Right lobe of liver (tissue), 6 donors: Measurements from ENCODE around the gene ASMT. TPM values are rescaled to one million over a fixed set of nuclear protein-coding genes. Genes with fewer than 3 reads are reported as not detected.

Source experiments
- ATAC-seq, 4 donors: fragments of 200-7000 bp; cut with Tn5 transposase; one replicate each; pipeline ENCODE4 v1.9.1; 2020; ENCODE audit warnings: mild to moderate bottlenecking in 4 of 4, moderate library complexity in 4 of 4
- DNase-seq, 3 donors: peaks; one replicate each; pipeline ENCODE4 v3.0.0-alpha.2; 2020
- H3K27ac ChIP-seq, 3 donors: fragments of 200-600 bp; one replicate each; pipeline ENCODE4 v1.8.0; 2022
- H3K27me3 ChIP-seq, 2 donors: fragments of 200-600 bp; one replicate each; pipeline ENCODE4 v1.8.0; 2022
- H3K36me3 ChIP-seq, 4 donors: fragments of 200-600 bp; sonication (generic) in 1 of 4; one replicate each; pipeline versions ENCODE4 v1.5.1 to v1.8.0; 2017 to 2022; ENCODE audit warnings: control low read depth in 1 of 4
- H3K4me1 ChIP-seq, 4 donors: fragments of 200-600 bp; sonication (generic) in 1 of 4; one replicate each; pipeline versions ENCODE4 v1.5.1 to v1.8.0; 2017 to 2022; ENCODE audit warnings: control low read depth in 1 of 4
- H3K4me3 ChIP-seq, 3 donors: fragments of 200-600 bp; one replicate each; pipeline ENCODE4 v1.8.0; 2022
- H3K9me3 ChIP-seq, 4 donors: fragments of 200-600 bp; sonication (generic) in 1 of 4; one replicate each; pipeline versions ENCODE4 v1.5.1 to v1.8.0; 2017 to 2022; ENCODE audit warnings: control low read depth in 1 of 4
- POLR2A ChIP-seq: fragments of 450-650 bp; IDR thresholded peaks from one replicate; pipeline ENCODE4 v1.6.1; 2017; ENCODE audit warnings: antibody characterized with exemption, mild to moderate bottlenecking
- whole genome bisulfite sequencing: methylation state at CpG from one replicate; pipeline ENCODE4 v1.1.6; 2018; ENCODE audit warnings: low coverage, low lambda C conversion rate; ENCODE audit not compliant: insufficient coverage; ENCODE audit errors: missing lambda C conversion rate; 5-methylcytosine and 5-hydroxymethylcytosine counted together
- intact Hi-C, 2 donors: fragments of 100-400 bp; cut with DNase I; formaldehyde crosslinking; loops; one replicate each; pipeline versions ENCODE4 v1.11.2 to v1.14.1; 2022
- total RNA-seq, 6 experiments: library from RNA; depleted of rRNA in 2 of 6; stranded (reverse); fragments of >200 nt in 2 of 6; fragmentation: NEBNext Ultra II Directional in 3 of 6; extraction: Animal tissue kit (Norgen Biotek cat#: 25700) in 3 of 6; gene quantifications; one replicate each; pipeline versions ENCODE4 v1.1.0 to v1.2.4, GENCODE V29; 2016 to 2023
- TF ChIP-seq, protein P1 (sequence below), 4 donors: fragments of 200-600 bp in 3 of 4; fragments of 450-650 bp in 1 of 4; IDR thresholded peaks; one replicate each; pipeline versions ENCODE4 v1.5.1 to v1.8.0; 2016 to 2022; ENCODE audit warnings: antibody characterized with exemption in 4 of 4, mild to moderate bottlenecking in 2 of 4
- donor health status: DM: no; HTN: yes; CAD: no.
- donor health status: DM: no; HTN: no; CAD: no.
- donor health status: DM: no; HTN: no; CAD: no.
- donor health status: DM: no; HTN: yes; CAD: no.
- donor health status: DM: no; HTN: yes; CAD: no.

The ASMT gene
- total RNA-seq, 6 experiments from 2014 or later, result 0.13 TPM; not detected in 5

DNA sequence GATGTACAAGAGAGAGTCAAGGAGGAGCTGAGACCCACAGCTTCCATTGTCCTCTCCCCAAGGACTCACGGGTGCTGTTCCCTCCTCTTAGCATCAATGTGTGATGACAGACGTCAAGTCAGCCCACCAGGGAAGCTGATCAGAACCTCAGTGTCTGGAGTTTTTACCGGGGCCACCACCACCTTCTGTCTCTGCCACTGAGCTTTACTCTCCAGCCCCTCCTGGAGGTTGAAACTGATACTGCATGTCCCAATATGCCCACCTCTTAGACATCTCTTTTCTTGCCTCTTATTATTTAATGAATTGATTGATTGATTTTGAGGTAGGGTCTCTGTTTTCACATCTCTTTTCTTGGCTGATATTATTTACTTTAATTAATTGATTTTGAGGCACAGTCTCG lies 33.7 kb upstream of the ASMT start:
- Histone ChIP-seq H3K27ac (no peak overlapping the region), H3K9me3 (no peaks in the 10 kb centered on the region), H3K36me3 (no peaks in the 10 kb centered on the region), H3K4me3 (no peak overlapping the region), H3K27me3 (no peaks in the 10 kb centered on the region), H3K4me1 (no peaks in the 10 kb centered on the region)
- ATAC-seq, result peak; percentile 84 to 95 (median 95)
- 40% methylated on average over 2 of the region's 4 CpGs for WGBS
- no peak for TF ChIP-seq POLR2A
- TF ChIP-seq, protein P1, sequence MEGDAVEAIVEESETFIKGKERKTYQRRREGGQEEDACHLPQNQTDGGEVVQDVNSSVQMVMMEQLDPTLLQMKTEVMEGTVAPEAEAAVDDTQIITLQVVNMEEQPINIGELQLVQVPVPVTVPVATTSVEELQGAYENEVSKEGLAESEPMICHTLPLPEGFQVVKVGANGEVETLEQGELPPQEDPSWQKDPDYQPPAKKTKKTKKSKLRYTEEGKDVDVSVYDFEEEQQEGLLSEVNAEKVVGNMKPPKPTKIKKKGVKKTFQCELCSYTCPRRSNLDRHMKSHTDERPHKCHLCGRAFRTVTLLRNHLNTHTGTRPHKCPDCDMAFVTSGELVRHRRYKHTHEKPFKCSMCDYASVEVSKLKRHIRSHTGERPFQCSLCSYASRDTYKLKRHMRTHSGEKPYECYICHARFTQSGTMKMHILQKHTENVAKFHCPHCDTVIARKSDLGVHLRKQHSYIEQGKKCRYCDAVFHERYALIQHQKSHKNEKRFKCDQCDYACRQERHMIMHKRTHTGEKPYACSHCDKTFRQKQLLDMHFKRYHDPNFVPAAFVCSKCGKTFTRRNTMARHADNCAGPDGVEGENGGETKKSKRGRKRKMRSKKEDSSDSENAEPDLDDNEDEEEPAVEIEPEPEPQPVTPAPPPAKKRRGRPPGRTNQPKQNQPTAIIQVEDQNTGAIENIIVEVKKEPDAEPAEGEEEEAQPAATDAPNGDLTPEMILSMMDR (IDR thresholded peaks at IDR 0.05), result peak; percentile 77 to 90 (median 86)
- DNase-seq, result peak in 1 of 3 donors; percentile 60
- intact Hi-C loops, result no loop called here

DNA sequence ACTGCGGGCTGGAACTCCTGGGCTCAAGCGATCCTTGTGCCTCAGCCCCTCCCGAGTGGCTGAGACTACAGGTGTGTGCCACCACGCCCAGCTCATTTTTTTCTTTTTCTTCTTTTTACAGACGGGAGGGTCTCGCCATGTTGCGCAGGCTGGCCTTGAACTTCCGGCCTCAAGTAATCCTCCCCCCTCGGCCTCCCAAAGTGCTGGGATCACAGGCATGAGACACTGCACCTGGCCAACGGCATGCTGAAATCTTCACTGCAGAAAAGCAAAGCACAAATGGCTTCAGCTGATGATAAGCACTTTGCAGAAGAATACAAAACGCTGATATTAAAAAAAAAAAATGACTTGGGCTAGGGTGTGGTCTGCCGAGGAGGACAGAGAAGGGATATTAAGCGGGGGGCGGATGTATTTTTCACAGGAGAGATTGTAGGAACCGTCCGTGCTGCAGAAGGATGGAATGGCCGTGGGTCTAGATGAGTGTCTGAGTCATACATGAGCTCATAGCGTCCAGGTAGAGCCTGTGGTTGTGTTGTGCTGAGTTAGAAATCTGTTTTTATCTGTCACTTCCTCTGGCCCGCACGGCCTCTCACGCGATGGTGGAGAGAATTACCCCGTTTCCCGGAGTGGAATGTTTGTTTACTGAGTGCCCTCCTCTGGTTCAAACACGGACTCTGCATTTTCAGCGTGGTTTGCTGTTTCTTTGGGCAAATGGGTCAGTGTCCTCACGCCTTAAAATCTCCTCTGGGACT lies 32.0 kb upstream of the ASMT start:
- no peaks in the 10 kb centered on the region for H3K4me1 ChIP-seq
- DNase-seq (peak in 1 of 3 donors; percentile 31), ATAC-seq (peak in 2 of 4 donors; percentile 35 to 37)
- H3K27ac ChIP-seq, result no peak overlapping the region
- TF ChIP-seq POLR2A, result no peak
- TF ChIP-seq, protein P1 (IDR thresholded peaks at IDR 0.05), result no peak
- H3K27me3 ChIP-seq, result no peaks in the 10 kb centered on the region
- H3K36me3 ChIP-seq, result no peaks in the 10 kb centered on the region
- intact Hi-C loops, result no loop called here
- no peaks in the 10 kb centered on the region for H3K9me3 ChIP-seq
- no peak overlapping the region for H3K4me3 ChIP-seq
- 42% methylated on average over 19 of the region's 27 CpGs for WGBS

DNA sequence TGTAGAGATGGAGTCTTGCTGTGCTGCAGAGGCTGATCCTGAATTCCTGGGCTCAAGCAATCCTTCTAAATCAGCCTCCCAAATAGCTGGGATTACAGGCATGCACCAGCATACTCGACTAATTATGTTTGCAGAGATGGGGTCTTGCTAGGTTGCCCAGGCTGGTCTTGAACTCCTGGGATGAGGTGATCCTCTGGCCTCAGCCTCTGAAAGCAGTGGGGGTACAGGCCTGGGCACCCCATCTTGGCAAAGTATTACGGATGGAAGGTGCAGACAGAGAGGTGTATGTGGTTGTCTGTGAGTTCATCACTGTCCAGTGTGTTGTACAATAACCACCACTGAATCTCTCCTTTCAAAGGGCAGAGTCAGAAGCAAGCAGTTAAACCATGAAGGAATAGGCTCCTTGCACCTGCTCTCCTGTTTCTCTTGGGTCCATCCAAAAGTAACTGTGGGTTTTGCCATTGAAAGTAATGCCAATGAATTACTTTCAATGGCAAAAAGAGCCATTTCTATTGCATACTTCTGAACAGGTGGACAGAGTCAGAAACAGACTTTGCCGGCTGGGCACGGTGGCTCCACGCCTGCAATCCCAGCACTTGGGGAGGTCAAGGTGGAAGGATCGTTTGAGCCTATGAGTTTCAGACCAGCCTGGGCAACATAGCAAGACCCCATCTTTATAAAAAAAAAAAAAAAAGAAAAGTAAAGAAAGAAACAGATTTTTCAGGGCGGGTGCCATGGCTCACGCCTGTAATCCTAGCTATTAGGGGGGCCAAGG lies 30.4 kb upstream of the ASMT start:
- Histone ChIP-seq H3K4me3 (no peak overlapping the region), H3K27ac (no peak overlapping the region), H3K27me3 (no peaks in the 10 kb centered on the region), H3K4me1 (no peaks in the 10 kb centered on the region), H3K36me3 (no peaks in the 10 kb centered on the region), H3K9me3 (no peaks in the 10 kb centered on the region)
- intact Hi-C loops, result no loop called here
- WGBS, result 75% methylated on average over 8 of the region's 8 CpGs
- ATAC-seq (no peak), DNase-seq (peak in 1 of 3 donors; percentile 5)
- TF ChIP-seq, protein P1 (IDR thresholded peaks at IDR 0.05), result no peak
- no peak for TF ChIP-seq POLR2A

DNA sequence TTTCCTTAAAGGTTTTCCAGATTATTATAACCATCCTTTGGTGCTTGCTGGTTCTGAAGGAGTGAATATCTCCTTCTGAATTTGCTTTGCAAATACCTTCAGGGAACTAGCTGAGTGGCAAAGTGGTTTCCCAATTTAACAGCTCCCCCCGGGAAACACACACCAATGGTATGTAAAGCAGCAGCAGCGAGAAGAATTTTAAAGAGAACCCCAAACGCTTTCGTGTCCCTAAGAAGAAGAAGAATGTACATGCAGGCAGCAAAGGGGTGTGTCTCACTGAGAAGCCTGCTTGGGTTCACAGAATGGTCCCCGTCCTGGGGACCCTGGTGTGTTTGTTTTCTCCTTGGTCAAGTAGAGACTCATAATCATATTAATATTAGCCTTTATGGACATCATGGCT lies 27.7 kb upstream of the ASMT start:
- intact Hi-C loops, result no loop called here
- no peak for TF ChIP-seq POLR2A
- TF ChIP-seq, protein P1 (IDR thresholded peaks at IDR 0.05), result no peak
- Histone ChIP-seq H3K36me3 (no peaks in the 10 kb centered on the region), H3K4me1 (no peaks in the 10 kb centered on the region), H3K9me3 (no peaks in the 10 kb centered on the region), H3K4me3 (no peak overlapping the region), H3K27me3 (no peaks in the 10 kb centered on the region), H3K27ac (no peak overlapping the region)
- DNase-seq (no peak), ATAC-seq (no peak)
- WGBS, result 26% methylated on average over 5 of the region's 5 CpGs
